Colonic mucosa (tissue), 4 donors: Measurements from ENCODE around the gene KCTD20. TPM values are rescaled to one million over a fixed set of nuclear protein-coding genes. Genes with fewer than 3 reads are reported as not detected.
A peak's percentile ranks its signal among the peaks of the same experiment; 100 is the strongest.

Source experiments
- DNase-seq: peaks from one replicate; pipeline ENCODE4 v3.0.0-alpha.2; 2020
- H3K27ac ChIP-seq: fragments of 200-600 bp; one replicate; pipeline ENCODE4 v1.8.0; 2021
- H3K27me3 ChIP-seq: fragments of 200-600 bp; one replicate; pipeline ENCODE4 v1.8.0; 2021
- H3K36me3 ChIP-seq: fragments of 200-600 bp; one replicate; pipeline ENCODE4 v1.8.0; 2021
- H3K4me1 ChIP-seq: fragments of 200-600 bp; one replicate; pipeline ENCODE4 v1.8.0; 2021; ENCODE audit warnings: mild to moderate bottlenecking
- H3K4me3 ChIP-seq: fragments of 200-600 bp; one replicate; pipeline ENCODE4 v1.8.0; 2021
- H3K9ac ChIP-seq, 2 donors: one replicate each; pipeline ENCODE4 v1.7.0; 2013; ENCODE audit warnings: control low read depth in 2 of 2, low read depth in 2 of 2, low read length in 2 of 2
- H3K9me3 ChIP-seq: fragments of 200-600 bp; one replicate; pipeline ENCODE4 v1.8.0; 2021
- intact Hi-C: fragments of 100-400 bp; cut with DNase I; formaldehyde crosslinking; loops from one replicate; pipeline ENCODE4 v1.14.1; 2022
- total RNA-seq, 2 donors: library from RNA; stranded (reverse); fragmentation: NEBNext Ultra II Directional in 1 of 2; extraction: Animal tissue kit (Norgen Biotek cat#: 25700) in 1 of 2; gene quantifications; one replicate each; pipeline ENCODE4 v1.2.1, GENCODE V29; 2021
- TF ChIP-seq, protein P1 (sequence below): fragments of 200-600 bp; IDR thresholded peaks from one replicate; pipeline ENCODE4 v1.8.0; 2022; ENCODE audit warnings: antibody characterized with exemption, mild to moderate bottlenecking
- donor health status: healthy.
- donor health status: DM: no; HTN: no; CAD: no.
- donor health status: DM: no; HTN: no; CAD: no.

The KCTD20 gene
- total RNA-seq, 2 donors from 2014 or later = 23.8 to 34.9 TPM

DNA sequence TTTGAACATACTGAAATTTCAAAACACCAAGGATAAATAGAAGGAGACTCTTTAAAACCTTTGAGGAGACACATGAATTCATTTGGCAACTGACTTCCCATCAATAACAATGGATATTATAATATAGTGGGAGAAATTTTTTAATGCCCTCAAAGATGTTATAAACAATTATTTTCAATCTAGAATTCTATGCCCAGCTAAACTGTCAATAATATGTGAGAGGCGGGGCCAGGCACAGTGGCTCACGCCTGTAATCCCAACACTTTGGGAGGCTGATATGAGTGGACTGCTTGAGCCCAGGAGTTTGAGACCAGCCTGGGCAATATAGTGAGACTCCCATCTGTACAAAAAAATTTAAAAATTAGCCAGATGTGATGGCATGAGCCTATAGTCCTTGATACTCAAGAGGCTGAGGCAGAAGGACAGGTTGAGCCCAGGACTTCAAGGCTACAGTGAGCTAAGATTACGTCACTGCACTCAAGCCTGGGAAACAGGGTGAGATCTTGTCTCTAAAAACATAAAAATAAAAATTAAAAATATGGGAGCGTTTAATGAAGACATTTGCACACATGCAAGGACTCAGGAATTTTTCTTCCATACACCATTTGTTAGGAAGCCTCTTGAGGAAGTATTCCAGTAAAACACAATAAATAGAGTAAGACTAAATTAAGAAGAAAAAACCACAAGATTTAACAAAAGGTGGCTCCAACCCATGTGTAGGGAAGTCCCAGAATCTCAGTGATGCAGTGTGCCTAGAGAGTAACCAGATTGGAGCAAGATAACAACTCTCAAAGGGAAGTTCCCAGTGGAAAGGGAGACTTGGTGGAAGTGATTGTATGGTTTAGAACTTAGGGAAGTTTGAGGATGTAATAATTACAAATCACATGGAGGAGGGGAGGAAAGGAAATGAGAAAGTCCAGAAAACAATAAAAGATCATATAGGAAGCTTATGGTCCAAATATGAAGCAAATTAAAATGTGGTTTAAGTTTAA, 29.0 kb upstream of the KCTD20 start:
- no peak overlapping the region for H3K4me3 ChIP-seq
- H3K4me1 ChIP-seq = no peaks in the 10 kb centered on the region
- TF ChIP-seq, protein P1, sequence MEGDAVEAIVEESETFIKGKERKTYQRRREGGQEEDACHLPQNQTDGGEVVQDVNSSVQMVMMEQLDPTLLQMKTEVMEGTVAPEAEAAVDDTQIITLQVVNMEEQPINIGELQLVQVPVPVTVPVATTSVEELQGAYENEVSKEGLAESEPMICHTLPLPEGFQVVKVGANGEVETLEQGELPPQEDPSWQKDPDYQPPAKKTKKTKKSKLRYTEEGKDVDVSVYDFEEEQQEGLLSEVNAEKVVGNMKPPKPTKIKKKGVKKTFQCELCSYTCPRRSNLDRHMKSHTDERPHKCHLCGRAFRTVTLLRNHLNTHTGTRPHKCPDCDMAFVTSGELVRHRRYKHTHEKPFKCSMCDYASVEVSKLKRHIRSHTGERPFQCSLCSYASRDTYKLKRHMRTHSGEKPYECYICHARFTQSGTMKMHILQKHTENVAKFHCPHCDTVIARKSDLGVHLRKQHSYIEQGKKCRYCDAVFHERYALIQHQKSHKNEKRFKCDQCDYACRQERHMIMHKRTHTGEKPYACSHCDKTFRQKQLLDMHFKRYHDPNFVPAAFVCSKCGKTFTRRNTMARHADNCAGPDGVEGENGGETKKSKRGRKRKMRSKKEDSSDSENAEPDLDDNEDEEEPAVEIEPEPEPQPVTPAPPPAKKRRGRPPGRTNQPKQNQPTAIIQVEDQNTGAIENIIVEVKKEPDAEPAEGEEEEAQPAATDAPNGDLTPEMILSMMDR = no peak
- H3K27ac ChIP-seq = no peak overlapping the region
- H3K27me3 ChIP-seq = no peaks in the 10 kb centered on the region
- no peaks in the 10 kb centered on the region for H3K9me3 ChIP-seq
- intact Hi-C loops = loop anchor here (10.0 kb wide), 1 partner anchor 281 kb away; the partner anchor contains the start of gene RAB44
- no peaks in the 10 kb centered on the region for H3K36me3 ChIP-seq
- H3K9ac ChIP-seq = no peak overlapping the region
- DNase-seq = no peak

DNA sequence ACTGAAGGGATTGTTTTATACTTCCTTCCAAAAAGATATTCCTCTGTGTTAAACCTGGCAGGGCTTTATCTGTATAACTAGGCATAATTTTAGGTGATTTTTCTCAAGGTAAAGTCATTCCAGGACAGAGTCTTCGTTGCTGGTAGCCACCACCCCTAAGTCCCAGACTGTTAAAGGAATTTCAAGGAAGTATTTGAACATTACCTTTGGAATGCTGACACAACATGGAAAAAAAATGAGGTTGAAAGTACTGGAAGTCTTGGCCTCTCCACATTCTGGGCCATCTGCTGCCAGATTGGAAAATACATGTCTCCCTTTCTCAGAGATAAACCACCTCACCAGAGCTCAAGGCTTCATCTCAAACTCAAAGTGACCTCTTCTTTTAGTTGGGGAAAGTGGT, 28.3 kb upstream of the KCTD20 start:
- Histone ChIP-seq H3K36me3 (no peaks in the 10 kb centered on the region), H3K9me3 (no peaks in the 10 kb centered on the region), H3K27me3 (no peaks in the 10 kb centered on the region), H3K27ac (no peak overlapping the region), H3K4me1 (no peaks in the 10 kb centered on the region), H3K4me3 (no peak overlapping the region), H3K9ac (no peak overlapping the region)
- DNase-seq = no peak
- TF ChIP-seq, protein P1 = no peak
- intact Hi-C loops = loop anchor here (10.0 kb wide), 1 partner anchor 280 kb away; the partner anchor contains the start of gene RAB44

DNA sequence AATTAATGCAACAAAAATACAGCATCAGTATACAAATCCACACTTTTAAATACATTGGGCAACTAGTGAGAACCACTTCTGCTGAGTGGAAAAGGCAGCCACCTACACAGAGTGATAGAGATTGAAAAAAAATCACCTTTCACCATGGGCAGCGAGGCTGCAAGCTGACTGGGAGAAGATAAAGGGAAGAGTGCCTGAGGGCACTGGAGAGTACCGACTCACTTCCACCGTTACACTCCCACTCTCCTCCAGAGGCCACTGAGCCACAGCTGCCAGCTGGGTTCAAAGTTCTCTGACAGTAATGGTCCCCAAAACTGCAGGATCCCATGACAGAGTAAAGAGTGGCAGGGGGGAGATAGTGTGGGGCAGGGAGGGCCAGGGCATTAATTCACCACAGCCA, 24.2 kb upstream of the KCTD20 start:
- TF ChIP-seq, protein P1 = no peak
- H3K9me3 ChIP-seq = no peaks in the 10 kb centered on the region
- intact Hi-C loops = loop anchor here (10.0 kb wide), 1 partner anchor 276 kb away; the partner anchor contains the start of gene RAB44
- no peaks in the 10 kb centered on the region for H3K36me3 ChIP-seq
- H3K9ac ChIP-seq = no peak overlapping the region
- no peak overlapping the region for H3K4me3 ChIP-seq
- DNase-seq = no peak
- no peaks in the 10 kb centered on the region for H3K27me3 ChIP-seq
- H3K4me1 ChIP-seq = no peaks in the 10 kb centered on the region
- no peak overlapping the region for H3K27ac ChIP-seq

DNA sequence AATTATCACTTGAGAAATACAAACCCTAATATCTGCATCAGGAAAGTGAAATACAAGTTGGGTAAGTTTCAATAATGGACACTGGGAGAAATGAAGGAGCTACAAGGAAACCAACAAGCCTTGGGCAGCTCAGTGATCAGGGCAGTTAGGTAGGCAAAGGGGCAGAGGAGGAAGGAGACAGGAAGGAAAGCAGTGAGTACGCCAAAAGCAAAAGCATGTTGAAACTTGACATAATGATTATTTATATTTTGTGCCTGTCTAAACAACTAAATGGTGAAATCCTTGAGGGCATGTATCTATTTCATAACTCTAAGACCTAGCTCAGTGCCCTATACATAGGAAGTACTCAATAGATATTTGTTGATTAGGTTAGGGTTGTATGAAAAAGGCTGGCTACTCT, 23.5 kb upstream of the KCTD20 start:
- Histone ChIP-seq H3K27me3 (no peaks in the 10 kb centered on the region), H3K27ac (no peak overlapping the region), H3K4me1 (no peaks in the 10 kb centered on the region), H3K4me3 (no peak overlapping the region), H3K9me3 (no peaks in the 10 kb centered on the region), H3K9ac (no peak overlapping the region), H3K36me3 (no peaks in the 10 kb centered on the region)
- TF ChIP-seq, protein P1 = no peak
- intact Hi-C loops = loop anchor here (10.0 kb wide), 1 partner anchor 275 kb away; the partner anchor contains the start of gene RAB44
- no peak for DNase-seq

DNA sequence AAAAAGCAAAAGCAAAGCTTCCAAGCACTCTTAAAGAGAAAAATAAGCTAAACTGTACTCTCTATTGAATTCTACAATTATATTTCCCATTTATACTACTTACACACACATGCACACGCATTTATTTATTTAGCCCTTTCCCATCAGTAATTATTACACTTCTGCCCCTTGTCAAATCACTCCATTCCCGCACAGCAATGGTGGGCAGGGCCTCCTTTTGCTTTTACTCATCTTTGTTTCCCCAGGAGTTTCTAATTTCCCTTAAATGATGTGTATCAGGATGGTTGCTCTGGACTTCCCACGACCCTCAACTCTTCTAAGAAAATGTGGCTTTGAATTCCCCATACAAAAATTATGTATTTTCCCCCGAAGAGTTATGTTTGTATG, 20.1 kb upstream of the KCTD20 start:
- TF ChIP-seq, protein P1 = no peak
- Histone ChIP-seq H3K36me3 (no peaks in the 10 kb centered on the region), H3K4me1 (no peaks in the 10 kb centered on the region), H3K4me3 (peak overlapping the region; percentile 41), H3K9ac (peak overlapping the region; percentile 57 to 98), H3K27me3 (no peaks in the 10 kb centered on the region), H3K27ac (peak overlapping the region; percentile 84), H3K9me3 (no peaks in the 10 kb centered on the region)
- no peak for DNase-seq
- intact Hi-C loops = loop anchor here (5.0 kb wide), 1 partner anchor 170 kb away; the partner anchor contains the start of gene SRSF3
